ENCODE data around the gene TLDC2.

GRCh38 chr20:36861875-36862801, 13.8 kb upstream of the TLDC2 start:
- TF ChIP-seq CTCF (IDR thresholded peaks at IDR 0.05) (no peak), ZFX (IDR thresholded peaks at IDR 0.05; ENCODE audit: borderline replicate concordance) (no peak)
